SK-N-SH treated with all-trans-retinoic acid at 6 μM for 48 hours (cell line): ENCODE data around the gene TRPV3.

Experiments
- ARNTL ChIP-seq: fragments of 450-650 bp; formaldehyde crosslinking; IDR thresholded peaks from 2 replicates; pipeline ENCODE4 v1.5.0; 2020; ENCODE audit warnings: low read depth, mild to moderate bottlenecking, moderate library complexity, borderline replicate concordance
- BACH2 ChIP-seq: fragments of 250-450 bp; sonication (Bioruptor Pico); IDR thresholded peaks from 2 replicates; pipeline ENCODE4 v1.9.0; 2021; ENCODE audit warnings: mild to moderate bottlenecking, borderline replicate concordance
- CREB5 ChIP-seq: fragments of 250-450 bp; sonication (Bioruptor Pico); IDR thresholded peaks from 2 replicates; pipeline ENCODE4 v1.5.1; 2020; ENCODE audit warnings: low read depth, mild to moderate bottlenecking, moderate library complexity
- CSRNP3 ChIP-seq: fragments of 250-450 bp; sonication (Bioruptor Pico); IDR thresholded peaks from 2 replicates; pipeline ENCODE4 v1.5.1; 2021; ENCODE audit warnings: mild to moderate bottlenecking, moderate library complexity
- ESRRG ChIP-seq: fragments of 250-450 bp; sonication (Bioruptor Pico); IDR thresholded peaks from 2 replicates; pipeline ENCODE4 v1.6.1; 2021; ENCODE audit warnings: mild to moderate bottlenecking
- GLIS3 ChIP-seq: fragments of 250-450 bp; sonication (Bioruptor Pico); IDR thresholded peaks from 2 replicates; pipeline ENCODE4 v1.5.0; 2020; ENCODE audit warnings: mild to moderate bottlenecking, moderate library complexity
- PATZ1 ChIP-seq: fragments of 250-450 bp; sonication (Bioruptor Pico); IDR thresholded peaks from 2 replicates; pipeline ENCODE4 v1.8.0; 2020; ENCODE audit warnings: mild to moderate bottlenecking, moderate library complexity, borderline replicate concordance
- POU6F1 ChIP-seq: fragments of 250-450 bp; sonication (Bioruptor Pico); IDR thresholded peaks from 2 replicates; pipeline ENCODE4 v1.8.0; 2021; ENCODE audit warnings: low read depth, mild to moderate bottlenecking, moderate library complexity, borderline replicate concordance
- PPARA ChIP-seq: fragments of 250-450 bp; sonication (Bioruptor Pico); IDR thresholded peaks from 2 replicates; pipeline ENCODE4 v1.5.0; 2020; ENCODE audit warnings: mild to moderate bottlenecking, borderline replicate concordance
- RARB ChIP-seq: fragments of 250-450 bp; sonication (Bioruptor Pico); IDR thresholded peaks from 2 replicates; pipeline ENCODE4 v1.8.0; 2021; ENCODE audit warnings: mild to moderate bottlenecking, moderate library complexity
- TSHZ2 ChIP-seq: fragments of 250-450 bp; sonication (Bioruptor Pico); IDR thresholded peaks from 2 replicates; pipeline ENCODE4 v1.5.0; 2020; ENCODE audit warnings: mild to moderate bottlenecking, moderate library complexity
- ZFP3 ChIP-seq: fragments of 250-450 bp; sonication (Bioruptor Pico); IDR thresholded peaks from 2 replicates; pipeline ENCODE4 v1.5.0; 2020; ENCODE audit warnings: mild to moderate bottlenecking, moderate library complexity
- ZNF565 ChIP-seq: fragments of 450-650 bp; formaldehyde crosslinking; conservative IDR thresholded peaks from 2 replicates; pipeline ENCODE4 v1.5.0; 2020; ENCODE audit warnings: low read depth, mild to moderate bottlenecking, moderate library complexity
- ZNF8 ChIP-seq: fragments of 450-650 bp; formaldehyde crosslinking; IDR thresholded peaks from 2 replicates; pipeline ENCODE4 v1.5.0; 2020; ENCODE audit warnings: mild to moderate bottlenecking, moderate library complexity

GRCh38 chr17:3565143-3565542 lies 7.5 kb upstream of the TRPV3 start:
- no peak for TF ChIP-seq ZNF565 (CRISPR knock-in tag)
- no peak for TF ChIP-seq ZNF8 (CRISPR knock-in tag)
- no peak for TF ChIP-seq CSRNP3 (CRISPR knock-in tag)
- TF ChIP-seq ESRRG (CRISPR knock-in tag), result no peak
- no peak for TF ChIP-seq ARNTL (CRISPR knock-in tag)
- no peak for TF ChIP-seq CREB5
- TF ChIP-seq GLIS3 (CRISPR knock-in tag), result no peak
- no peak for TF ChIP-seq PATZ1 (CRISPR knock-in tag)
- TF ChIP-seq RARB (CRISPR knock-in tag), result no peak
- no peak for TF ChIP-seq TSHZ2 (CRISPR knock-in tag)
- no peak for TF ChIP-seq POU6F1 (CRISPR knock-in tag)
- TF ChIP-seq BACH2 (CRISPR knock-in tag), result no peak
- TF ChIP-seq PPARA (CRISPR knock-in tag), result no peak
- TF ChIP-seq ZFP3, result no peak
